GM20431 (cell line): ENCODE data around the gene TBC1D10B.
"Not testable (repeated sequence)": the region's sequence is repeated elsewhere in the genome, so short reads cannot be mapped to it uniquely, and the experiment has no call there.

ENCODE experiments used
- in situ Hi-C: fragments of 300-500 bp; cut with MseI, MboI; formaldehyde crosslinking; loops from one replicate; pipeline ENCODE4 v1.15.0; 2020; ENCODE audit warnings: low sequenced_read_pairs; ENCODE audit not compliant: unreplicated experiment

TBC1D10B gene

DNA sequence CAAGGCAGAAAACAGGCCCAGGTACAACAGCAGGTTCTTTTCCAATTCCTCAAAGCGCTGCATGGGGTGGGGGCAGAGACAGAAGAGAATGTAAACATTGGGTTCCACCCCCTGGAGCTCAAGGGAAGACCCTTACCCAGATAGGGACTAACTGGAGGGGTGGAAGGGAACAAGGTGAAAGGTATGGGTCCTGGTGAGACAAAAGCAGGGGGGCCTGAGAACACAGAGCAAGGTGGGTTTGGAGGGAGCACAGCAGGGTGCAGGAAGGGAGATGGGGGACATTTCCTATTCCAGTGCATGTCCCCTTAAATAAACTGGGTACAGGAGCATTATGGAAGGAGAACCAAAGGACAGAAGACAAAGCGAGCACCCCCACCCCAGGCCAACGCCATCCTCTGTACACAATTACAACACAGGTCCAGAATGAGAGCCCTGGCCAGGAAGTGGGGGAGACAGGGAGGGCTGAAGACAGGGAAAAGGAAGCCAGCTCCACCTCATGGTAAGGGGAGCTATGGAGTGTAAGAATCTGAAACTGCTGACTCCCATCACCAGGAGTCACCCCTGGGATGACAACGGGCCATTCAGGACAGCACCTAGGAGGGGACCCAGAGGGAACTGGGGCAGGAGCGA is 13.1 kb downstream of the TBC1D10B start:
- in situ Hi-C loops, result loop anchor here (25.0 kb wide), 1 partner anchor 245 kb away; the partner anchor contains the start of genes GDPD3 and MAPK3

DNA sequence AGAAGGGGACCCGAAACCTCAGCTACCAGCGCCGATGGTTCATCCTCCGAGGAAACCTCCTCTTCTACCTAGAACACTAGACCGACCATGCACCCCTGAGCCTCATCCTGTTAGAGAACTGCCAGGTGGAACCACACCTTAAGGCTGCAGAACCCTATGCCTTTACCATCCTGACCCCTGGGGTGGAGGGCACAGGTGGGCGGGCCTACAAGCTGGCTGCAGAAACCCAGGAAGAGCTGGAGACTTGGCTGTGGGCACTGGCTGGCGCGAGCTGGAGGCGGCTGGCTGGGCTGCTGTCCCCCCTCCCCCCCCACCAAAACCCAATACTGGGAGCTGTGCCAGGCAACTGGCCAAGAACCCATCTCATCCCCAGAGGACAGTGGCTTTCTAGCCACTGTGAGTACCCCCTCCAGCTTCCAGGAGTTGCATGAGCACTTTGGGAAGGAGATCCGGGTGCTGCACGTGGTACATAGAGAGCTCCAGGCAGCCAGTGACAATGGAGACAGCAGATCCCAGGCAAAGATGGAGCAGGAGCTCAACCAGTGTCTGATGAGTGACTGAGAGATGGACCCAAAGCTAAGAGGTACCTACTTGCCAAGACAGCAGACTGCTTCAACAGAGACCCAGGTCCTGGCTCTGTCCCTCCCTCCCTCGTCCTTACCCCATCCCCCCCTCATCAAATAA is 13.8 kb downstream of the TBC1D10B start:
- in situ Hi-C loops, result loop anchor here (25.0 kb wide), 1 partner anchor 244 kb away; the partner anchor contains the start of genes GDPD3 and MAPK3

DNA sequence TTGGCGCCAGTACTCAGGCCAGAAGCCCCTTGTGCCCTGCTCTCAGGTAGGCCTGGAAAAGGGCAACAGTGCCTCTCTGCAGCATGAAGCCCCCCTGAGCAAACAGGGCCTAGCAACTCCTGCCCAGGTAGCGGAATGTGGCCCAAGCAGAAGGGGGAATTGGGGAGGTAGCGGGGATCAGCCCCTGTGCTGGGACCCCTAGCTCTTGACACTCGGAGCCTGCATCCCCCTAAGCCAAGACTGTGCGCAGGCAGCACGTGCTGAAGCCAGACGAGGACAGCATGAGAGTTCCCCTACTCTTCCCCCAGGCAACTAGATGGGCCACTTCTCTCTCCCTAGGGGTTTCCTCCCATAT is 14.4 kb downstream of the TBC1D10B start:
- in situ Hi-C loops, result loop anchor here (25.0 kb wide), 1 partner anchor 244 kb away; the partner anchor contains the start of genes GDPD3 and MAPK3

DNA sequence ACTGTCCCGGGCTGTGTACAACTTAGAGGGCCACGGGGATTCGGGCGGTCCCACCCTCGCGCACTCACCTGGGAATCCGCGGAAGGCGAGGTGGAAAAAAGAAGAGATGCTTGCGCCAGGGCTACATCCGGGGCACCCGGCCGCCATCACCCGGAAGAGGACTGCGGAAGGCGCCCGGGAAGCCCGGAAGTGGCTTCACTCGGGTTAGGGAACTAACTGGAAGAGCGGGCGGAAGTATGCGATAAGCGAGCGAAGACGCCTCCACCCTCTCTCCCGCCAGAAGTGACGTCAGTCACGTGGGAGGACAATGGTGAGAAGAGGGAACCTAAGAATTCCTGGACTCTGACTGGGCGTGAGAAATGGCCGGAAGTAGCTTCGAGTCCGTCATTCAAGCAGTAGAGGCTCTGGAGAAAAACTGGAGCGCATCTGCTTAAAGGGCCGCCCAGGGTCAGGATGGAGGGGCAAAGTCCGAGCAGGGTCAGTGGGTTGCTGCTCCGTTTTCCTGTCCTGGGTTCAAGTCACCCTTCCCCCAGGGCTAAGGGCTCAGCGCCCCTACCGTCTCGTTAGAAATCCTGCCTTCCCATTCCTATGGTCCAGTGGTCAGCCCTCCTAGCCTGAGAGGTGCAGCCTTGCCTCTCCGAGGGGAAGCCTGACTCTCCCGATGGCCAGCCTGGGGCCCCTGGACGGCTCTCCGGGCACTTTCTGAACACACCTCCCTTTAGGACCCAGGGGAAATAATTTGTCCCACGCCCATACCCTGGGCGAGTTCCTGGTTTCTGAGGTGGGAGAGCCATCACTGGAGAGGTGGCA is 14.9 kb downstream of the TBC1D10B start, which contains the start of gene CD2BP2:
TSS of gene CD2BP2 (minus strand) at position 165 of the 810 bp plus-strand sequence. CDS start 627 bp downstream, outside the sequence.
- in situ Hi-C loops, result loop anchor here (25.0 kb wide), 1 partner anchor 243 kb away; the partner anchor contains the start of genes GDPD3 and MAPK3

DNA sequence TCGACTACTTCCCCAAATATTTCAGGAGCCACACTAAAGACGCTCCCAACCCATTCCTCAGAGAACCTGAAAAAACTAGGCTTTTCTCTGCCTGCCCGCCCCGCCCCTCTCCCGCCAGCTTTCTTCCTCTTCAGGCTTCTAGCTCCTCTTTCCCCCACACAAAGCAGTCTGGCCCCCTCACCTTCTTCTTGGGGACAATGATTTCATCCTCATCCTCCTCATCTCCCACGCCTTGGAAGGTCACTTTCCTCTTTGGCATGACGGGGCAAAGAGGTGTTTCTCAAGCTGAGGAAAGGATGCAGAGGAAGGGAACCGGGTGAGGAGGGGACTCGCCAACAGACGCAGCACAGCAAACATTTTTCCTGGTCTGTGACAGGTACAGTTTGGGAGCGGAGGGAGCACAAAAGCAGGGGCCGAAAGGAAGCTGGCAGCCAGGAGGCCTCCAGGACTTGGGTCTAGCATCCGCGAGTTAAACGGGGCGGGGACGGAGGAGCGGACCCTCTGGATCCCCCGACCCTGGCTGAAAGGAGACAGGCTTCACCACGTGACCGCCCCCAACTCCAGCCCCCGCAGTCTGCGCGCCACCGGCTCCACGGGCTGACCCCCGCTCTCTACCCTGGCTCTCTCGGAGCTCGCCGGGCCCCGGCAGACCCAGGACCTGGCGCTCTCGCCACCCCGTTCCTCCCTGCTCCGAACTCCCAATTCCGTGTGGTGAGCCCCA is 15.7 kb downstream of the TBC1D10B start:
- in situ Hi-C loops, result loop anchor here (25.0 kb wide), 1 partner anchor 242 kb away; the partner anchor contains the start of genes GDPD3 and MAPK3

DNA sequence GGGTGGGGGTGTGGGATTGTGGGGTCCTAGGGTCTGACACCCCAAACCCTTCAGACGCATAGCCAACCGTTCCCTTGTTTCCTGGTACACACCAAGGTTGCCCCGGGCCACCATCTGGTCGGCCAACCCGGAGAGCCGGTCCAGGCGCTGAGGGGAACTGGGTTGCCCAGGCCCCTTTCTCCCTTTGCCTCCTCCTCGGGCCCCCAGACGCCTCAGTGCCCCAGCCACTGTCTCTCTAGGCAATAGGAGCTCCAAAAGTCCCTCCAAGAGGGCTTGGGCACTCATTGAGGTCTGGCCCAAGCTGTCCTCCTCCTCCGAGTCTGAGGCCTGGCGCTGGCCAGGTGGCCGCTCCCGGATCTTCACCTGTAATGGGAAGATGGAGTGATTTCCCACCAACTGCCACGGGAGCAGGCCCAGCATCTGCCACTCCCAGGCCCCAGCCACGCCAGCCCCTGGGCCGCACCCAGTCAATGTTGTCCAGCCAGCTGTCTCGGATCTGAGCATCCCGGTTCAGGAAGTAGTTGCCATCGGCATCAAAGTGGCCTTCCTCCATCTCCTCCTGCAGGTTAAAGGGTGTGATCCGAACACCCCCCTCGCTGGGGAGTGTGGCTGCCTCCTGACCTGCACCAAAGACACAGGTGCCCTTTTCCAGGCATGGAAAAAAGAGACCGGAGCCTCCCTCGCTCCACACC is 16.7 kb downstream of the TBC1D10B start:
- in situ Hi-C loops, result loop anchor here (25.0 kb wide), 1 partner anchor 241 kb away; the partner anchor contains the start of genes GDPD3 and MAPK3

DNA sequence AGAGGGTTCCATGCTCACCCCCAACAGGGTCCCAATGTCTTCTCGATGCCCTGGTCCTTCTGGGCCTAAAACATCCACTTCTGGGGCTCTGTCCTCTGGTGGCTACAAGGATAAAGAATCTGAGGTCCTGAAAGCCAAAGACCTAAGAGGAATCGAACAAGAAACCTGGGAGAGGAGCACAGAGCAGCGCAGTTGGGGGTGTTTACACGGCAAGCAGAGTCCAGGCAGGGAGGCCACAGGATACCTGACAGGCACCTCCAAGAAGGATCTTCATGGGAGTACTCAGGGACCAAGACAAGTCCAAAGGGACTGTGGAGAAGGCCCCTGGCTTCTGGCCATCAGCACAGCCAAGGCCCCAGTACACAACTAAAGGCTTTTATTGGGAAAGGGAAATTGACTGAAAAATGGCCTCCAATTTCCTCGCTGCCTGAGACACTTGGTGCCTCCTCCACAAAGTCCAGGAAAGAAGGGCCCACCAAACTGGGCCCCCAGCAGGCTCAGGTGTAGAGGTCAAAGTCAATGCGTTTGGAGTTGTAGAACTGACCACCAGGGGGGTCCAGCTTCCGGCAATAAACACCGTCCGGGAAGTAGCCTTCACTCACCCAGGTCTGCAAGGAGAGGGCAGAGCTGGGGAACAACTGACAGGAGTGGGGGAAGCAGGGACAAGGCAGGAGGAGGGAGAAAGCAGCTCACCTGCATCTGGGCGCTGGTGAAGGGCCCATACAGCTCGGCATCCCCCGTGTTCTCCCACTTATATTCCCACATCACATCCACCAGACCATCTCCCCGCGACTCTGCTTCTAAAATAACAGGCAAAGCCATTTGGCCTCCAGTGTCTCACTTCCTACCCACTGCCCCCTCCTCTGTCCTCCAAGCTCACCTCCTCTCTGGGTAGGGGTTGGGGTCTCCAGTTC is 17.5 kb downstream of the TBC1D10B start:
- in situ Hi-C loops, result loop anchor here (25.0 kb wide), 1 partner anchor 240 kb away; the partner anchor contains the start of genes GDPD3 and MAPK3

DNA sequence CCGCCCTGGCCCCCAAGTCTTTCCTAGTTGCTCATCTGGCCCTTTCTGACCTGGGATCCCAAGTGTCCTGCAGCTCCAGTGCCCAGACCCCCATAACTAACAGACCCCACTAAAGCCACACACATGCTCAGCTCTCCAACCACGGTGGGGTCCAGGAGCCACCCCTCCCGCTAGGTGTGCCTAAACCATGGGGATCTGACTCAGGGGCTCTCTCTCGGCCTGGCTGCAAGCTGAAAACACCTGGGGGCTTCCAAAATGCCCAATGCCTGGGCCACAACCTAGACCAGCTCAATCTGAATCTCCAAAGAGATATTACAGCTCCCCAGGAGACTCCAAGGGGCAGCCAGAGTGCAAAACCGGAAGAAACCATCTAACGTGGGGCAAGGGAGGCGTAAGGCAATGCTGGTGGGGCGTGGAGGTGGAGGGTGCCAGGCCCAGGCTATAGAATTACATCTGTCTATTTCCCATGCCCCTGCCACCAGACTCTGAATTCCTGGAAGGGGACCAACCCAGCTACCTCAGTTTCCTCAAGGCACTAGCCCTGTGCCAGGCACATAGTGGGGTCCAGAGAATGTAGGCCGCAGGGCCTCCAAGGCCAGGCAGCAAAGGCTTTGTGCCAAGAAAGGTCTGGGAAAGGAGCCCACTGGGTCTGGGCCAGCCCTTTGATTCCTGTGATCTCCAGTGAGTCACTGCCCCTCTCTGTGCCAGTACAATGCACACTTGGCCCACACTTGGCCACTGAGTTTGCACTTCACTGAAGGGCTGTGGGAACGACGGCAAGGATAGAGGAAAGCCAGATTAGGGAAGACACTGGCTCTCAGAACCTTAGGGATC is 18.5 kb downstream of the TBC1D10B start:
- in situ Hi-C loops, result loop anchor here (25.0 kb wide), 1 partner anchor 240 kb away; the partner anchor contains the start of genes GDPD3 and MAPK3

DNA sequence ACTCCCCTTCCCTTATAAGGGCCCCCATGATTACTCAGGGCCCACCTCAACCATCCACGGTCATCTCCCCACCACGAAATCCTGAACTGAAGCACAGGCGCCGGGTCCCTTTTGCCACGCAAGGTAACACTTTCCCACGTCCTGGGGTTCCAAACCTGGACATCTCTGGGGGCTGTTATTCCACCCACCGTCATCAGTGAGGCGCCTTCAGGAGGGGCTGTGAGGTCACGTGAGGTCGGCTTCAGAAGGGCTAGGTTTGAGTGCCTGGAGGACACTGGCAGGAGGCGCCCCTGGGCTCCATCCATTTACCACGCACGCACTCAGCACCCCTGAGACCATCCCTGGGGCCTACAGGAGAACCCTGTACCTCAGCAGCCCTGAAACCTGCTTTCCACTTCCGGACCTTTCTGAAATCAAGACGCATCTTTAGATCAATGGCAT is 19.3 kb downstream of the TBC1D10B start:
- in situ Hi-C loops, result loop anchor here (25.0 kb wide), 1 partner anchor 239 kb away; the partner anchor contains the start of genes GDPD3 and MAPK3

DNA sequence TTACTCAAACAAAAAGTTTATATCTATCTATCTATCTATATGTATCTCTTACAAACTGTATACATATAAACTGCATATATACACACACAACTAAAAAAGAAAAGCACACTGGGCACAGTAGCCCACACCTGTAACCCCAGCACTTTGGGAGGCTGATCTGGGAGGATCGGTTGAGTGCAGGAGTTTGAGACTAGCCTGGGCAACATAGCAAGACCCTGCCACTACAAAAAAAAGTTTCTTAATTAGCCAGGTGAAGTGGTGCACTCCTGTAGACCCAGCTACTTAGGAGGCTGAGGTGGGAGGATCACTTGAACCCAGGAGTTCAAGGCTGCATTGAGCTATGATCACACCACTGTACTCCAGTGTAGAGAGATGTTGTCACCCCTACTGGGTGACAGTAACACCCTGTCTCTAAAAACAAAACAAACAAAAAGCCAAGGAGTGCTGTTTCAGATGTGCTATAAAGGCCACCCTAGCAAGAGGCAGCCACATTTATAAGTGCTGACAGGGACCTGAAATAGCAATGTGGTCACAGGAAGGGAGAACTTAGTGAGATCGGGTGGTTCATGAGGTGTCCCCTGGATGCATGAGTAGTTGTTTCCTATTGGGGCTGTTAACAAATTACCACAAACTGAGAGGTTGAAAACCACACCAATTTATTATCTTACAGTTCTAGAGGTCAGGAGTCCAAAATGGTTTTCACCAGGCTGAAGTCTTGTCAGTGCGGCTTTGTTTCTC is 20.0 kb downstream of the TBC1D10B start:
- in situ Hi-C loops, result loop anchor here (25.0 kb wide), 1 partner anchor 238 kb away; the partner anchor contains the start of genes GDPD3 and MAPK3

DNA sequence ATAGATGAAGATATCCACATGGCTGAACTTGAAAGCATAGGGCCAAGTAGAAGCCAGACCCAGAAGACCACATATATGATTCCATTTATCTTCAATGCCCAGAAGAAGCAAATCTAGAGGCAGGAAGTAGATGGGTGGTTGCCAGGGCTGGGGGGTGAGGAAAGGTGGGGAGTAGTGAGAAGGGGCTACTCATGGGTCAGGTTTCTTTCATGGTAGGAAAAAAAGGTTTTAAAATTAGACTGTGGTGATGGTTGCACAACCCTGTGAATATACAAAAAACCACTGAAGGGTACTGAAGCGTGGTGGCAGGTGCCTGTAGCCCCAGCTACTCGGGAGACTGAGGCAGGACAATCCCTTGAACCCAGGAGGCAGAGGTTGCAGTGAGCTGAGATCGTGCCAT is 20.6 kb downstream of the TBC1D10B start:
- in situ Hi-C loops, result loop anchor here (25.0 kb wide), 1 partner anchor 237 kb away; the partner anchor contains the start of genes GDPD3 and MAPK3

DNA sequence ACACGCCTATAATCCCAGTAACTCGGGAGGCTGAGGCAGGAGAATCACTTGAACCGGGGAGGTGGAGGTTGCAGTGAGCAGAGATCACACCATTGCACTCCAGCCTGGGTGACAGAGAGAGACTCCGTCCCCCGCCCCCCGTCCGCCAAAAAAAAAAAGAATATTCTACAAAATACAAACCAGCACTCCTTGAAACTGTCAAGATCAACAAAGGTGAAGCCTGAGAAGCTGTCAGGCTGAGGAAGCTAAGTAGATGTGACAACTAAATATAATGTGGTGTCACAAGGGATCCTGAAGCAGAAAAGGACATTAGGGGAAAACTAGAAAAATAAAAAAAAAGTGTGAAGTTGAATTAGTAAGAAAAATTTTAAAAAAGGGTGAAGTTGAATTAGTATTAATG is 21.4 kb downstream of the TBC1D10B start:
- in situ Hi-C loops, result no loop called here

DNA sequence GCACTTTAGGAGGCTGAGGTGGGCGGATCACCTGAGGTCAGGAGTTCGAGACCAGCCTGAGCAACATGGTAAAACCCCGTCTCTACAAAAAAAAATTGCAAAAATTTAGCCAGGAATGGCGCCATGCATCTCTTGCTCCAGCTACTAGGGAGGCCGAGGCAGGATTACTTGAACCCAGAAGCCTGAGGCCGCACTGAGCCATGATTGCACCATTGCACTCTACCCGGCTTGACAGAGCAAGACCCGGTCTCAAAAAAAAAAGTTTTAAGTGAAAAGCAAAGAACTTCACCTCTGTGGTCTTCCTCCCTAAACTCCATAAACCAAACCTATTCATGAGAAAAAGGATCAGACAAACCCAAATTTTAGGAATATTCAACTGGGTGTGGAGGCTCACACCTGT is 22.2 kb downstream of the TBC1D10B start:
- in situ Hi-C loops, result no loop called here

DNA sequence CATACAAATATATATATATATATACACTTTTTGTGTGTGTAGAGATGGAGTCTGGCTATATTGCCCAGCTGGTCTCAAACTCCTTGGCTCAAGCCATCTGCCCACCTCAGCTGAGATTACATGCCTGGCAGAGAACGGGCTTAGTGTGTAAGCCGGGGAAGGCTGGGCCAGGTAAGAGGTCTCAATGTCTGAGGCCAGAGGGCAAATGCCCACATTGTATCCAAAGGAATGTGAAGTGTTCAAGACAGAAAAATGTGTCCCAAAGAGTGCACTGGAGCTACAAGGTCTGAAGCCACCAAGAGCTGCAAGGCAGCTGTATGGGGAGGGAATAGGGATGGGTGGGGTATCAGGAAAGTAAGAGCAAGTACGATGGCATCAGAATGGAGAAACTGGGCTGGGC is 24.0 kb downstream of the TBC1D10B start:
- in situ Hi-C loops, result no loop called here

DNA sequence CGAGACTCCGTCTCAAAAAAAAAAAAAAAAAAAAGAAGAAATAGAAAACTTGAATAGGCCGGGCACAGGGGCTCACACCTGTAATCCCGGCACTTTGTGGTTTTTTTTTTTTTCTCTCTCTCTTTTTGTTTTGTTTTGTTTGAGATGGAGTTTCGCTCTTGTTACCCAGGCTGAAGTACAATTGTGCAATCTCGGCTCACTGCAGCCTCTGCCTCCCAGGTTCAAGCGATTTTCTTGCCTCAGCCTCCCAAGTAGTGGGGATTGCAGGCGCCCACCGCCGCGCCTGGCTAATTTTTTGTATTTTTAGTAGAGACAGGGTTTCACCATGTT is 26.8 kb downstream of the TBC1D10B start:
- in situ Hi-C loops, result not testable (repeated sequence)

DNA sequence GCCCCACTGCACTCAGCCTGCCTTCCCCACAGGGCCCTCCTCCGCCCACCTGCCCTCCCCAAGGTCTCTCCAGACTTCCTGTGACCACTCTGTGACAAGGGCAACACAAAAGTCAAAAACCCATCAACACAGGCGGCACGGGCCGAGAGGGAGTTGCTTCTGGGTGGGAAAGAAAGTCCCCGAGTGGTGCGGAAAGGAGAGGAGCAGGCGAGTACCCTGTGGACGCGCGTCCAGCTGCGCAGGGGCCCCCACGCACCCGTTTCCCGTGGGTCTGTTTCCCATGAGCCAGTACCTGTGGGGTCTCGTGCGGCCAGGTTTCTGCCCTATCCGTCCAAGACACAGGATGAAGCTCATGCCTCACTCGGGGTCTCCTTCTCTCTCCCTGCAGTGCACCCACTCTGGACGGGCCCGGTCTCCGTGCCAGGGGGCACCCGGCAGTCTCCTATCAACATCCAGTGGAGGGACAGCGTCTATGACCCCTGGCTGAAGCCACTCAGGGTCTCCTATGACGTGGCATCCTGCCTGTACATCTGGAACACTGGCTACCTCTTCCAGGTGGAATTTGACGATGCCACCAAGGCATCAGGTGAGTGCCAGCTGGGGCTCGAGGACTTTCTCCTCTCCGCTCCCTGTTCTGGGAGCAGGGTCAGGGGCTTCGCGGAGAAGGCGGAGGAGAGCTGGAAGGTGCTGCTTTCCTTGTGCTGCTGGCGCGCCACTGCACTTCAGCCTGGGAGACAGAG is 27.4 kb downstream of the TBC1D10B start:
- in situ Hi-C loops, result no loop called here
